ENCODE data around the gene IRF2. TPM values are rescaled to one million over a fixed set of nuclear protein-coding genes. Genes with fewer than 3 reads are reported as not detected.

The IRF2 gene
- total and polyA plus RNA-seq, 2 donors from 2014 or later, result 16.8 to 42.8 TPM

GRCh38 chr4:184337907-184338306 lies 136.4 kb downstream of the IRF2 start:
- peaks cover 0 to 2% (median 0%) of the 10 kb centered on the region in 3 donors for H3K4me1 ChIP-seq (ENCODE audit: control insufficient read depth in 2 of 3, insufficient read depth in 2 of 3, low read depth in 1 of 3, low read length in 3 of 3)
- no peaks in the 10 kb centered on the region for H3K9me3 ChIP-seq (ENCODE audit: control insufficient read depth in 2 of 3, insufficient read depth in 1 of 3, low read length in 3 of 3)
- no peaks in the 10 kb centered on the region for H3K36me3 ChIP-seq (ENCODE audit: control insufficient read depth in 2 of 3, insufficient read depth in 3 of 3, low read length in 3 of 3)
- H3K27me3 ChIP-seq (ENCODE audit: control insufficient read depth, insufficient read depth, low read length), result no peaks in the 10 kb centered on the region
- no peak overlapping the region for H3K27ac ChIP-seq (ENCODE audit: low read depth in 2 of 2, low read length in 2 of 2)
- no peak overlapping the region for H3K9ac ChIP-seq (ENCODE audit: low read length in 3 of 3)
- DNase-seq (no peak), FAIRE-seq (no peak)
- H3K4me3 ChIP-seq (ENCODE audit: low read length in 3 of 3), result no peak overlapping the region
- TF ChIP-seq, protein P1, sequence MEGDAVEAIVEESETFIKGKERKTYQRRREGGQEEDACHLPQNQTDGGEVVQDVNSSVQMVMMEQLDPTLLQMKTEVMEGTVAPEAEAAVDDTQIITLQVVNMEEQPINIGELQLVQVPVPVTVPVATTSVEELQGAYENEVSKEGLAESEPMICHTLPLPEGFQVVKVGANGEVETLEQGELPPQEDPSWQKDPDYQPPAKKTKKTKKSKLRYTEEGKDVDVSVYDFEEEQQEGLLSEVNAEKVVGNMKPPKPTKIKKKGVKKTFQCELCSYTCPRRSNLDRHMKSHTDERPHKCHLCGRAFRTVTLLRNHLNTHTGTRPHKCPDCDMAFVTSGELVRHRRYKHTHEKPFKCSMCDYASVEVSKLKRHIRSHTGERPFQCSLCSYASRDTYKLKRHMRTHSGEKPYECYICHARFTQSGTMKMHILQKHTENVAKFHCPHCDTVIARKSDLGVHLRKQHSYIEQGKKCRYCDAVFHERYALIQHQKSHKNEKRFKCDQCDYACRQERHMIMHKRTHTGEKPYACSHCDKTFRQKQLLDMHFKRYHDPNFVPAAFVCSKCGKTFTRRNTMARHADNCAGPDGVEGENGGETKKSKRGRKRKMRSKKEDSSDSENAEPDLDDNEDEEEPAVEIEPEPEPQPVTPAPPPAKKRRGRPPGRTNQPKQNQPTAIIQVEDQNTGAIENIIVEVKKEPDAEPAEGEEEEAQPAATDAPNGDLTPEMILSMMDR (IDR thresholded peaks at IDR 0.05; ENCODE audit: borderline replicate concordance, extremely low read depth, insufficient read depth), result no peak
- intact Hi-C loops (cut with DNase I), result no loop called here

Other genes with a start within 250 kb of the IRF2 start
- gene CASP3, start 174.9 kb upstream of the IRF2 start, total RNA-seq, result 22.4 TPM
- gene CASP3, start 174.9 kb upstream of the IRF2 start, polyA plus RNA-seq (ENCODE audit: insufficient read depth, low read depth, low replicate concordance), result 7.3 TPM
- gene PRIMPOL, start 175.2 kb upstream of the IRF2 start, total RNA-seq, result 13.1 TPM
- 10.9 TPM for gene PRIMPOL, start 175.2 kb upstream of the IRF2 start, polyA plus RNA-seq (ENCODE audit: insufficient read depth, low read depth, low replicate concordance)